Endometrium (tissue), 2 donors: Measurements from ENCODE around the gene CDKN2D.
"Not testable (repeated sequence)": the region's sequence is repeated elsewhere in the genome, so short reads cannot be mapped to it uniquely, and the experiment has no call there.

Source experiments
- FAIRE-seq: peaks from 2 replicates; lab custom pipeline; 2012; peaks lifted over from hg19 to GRCh38; lab: Jason Lieb, UNC
- donor health status: control.
- donor health status: control.

Gene CDKN2D

DNA sequence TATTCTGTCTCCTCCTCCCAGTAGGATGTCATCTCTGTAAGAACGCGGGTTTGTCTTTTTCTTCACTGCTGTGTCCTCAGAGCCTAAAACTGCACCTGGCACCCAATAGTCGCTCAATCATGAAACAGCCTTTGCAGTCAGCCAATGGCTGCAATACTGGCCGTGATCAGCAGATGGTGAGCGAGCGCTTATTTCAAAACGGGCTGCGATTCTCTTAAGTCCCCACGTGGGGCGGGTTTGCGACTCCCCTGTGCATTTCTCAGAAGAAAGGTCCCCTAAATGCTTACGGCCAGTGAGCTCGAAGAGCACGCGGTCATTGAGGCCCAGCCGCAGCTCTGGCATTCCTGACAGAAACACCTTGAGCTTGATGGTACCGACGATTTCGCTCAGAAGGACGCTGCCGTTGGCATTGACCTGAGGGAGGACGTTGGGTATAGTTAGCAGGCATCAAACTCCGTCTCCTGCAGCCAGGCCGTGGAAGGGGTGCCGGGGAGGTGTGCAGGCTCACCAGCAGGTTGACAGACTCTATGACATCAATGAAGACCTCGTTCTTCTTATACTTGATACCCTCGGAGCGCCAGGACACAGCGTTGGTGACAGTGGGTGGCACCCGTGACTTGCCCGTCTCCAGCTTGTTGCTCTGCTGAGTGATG lies 12.3 kb upstream of the CDKN2D start:
- FAIRE-seq = no peak

DNA sequence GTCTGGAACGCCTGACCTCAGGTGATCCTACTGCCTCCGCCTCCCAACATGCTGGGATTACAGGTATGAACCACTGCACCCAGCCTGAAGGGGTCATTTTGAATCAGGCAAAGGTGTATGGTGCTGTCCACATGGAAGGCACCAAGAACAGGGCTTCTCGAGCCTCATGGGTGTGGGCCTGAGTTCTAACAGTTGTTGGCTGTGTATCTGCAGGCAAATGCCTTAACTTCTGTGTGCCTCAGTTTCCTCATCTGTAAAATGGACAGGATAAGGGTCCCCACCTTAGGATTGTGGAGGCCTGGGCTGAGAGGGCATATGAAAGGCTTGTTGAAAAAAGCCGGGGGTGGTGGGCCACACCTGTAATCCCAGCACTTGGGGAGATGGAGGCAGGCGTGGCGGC lies 9.2 kb upstream of the CDKN2D start:
- FAIRE-seq = no peak

DNA sequence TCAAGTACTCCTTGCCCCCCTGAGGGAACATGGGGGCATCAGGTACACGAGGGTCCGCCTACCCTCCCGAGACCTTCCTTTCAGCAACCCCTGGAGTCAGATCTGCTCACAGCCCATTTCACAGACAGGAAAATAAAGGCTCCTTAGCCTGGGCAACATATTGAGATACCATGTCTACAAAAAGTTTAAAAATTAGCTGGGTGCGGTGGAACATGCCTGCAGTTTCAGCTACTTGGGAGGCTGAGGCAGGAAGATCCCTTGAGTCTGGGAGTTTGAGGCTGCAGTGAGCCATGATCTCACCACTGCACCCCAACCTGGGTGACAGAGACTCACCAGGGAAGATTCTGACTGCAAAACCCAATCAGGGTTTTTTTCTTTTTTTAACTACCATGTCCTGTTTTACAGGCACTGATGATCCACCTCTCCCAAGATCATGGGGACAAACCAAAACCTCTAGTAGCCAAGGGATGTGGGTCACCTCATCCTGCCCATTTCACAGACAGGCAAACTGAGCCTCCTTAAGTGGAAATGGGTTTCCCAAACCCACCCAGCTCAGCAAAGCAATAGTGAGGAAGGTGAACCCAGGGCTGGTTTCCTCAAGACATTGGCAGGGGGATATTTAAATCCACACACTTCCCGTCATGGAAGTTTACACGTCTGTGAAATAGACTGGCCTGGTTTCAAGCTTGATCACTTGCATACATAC lies 6.4 kb upstream of the CDKN2D start:
- FAIRE-seq = no peak

DNA sequence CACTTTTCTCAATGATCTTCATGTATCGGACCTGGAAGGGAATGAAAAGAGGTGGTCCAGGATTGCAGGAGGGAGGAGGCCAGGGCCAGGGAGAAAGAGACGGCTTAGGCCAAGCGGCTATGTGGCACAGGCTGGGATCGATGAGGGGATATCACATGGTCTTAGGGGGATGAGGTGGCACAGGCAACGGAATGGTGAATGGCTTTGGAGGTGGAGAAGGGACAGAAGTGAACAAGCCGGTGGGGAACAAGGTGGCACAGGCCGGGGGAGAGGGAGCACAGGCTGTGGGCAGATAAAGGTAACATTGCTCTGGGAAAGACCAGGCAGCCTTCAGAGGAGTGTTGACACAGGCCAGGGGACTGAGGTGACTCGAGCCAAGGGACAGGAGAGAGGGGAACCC lies 5.7 kb upstream of the CDKN2D start:
- no peak for FAIRE-seq

DNA sequence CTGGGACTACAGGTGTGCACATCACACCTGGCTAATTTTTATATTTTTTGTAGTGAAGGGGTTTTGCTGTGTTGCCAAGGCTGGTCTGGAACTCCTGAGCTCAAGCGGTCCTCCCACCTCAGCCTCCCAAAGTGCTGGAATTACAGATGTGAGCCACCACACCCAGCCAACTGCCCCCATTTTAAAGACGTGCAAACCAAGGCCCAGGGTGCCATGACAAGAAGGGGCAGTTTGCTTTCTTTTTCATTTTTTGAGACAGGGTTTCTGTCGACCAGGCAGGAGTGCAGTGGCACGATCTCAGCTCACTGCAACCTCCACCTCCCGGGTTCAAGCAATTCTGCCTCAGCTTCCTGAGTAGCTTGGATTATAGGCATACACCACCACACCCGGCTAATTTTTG lies 5.0 kb upstream of the CDKN2D start:
- not testable (repeated sequence) for FAIRE-seq

DNA sequence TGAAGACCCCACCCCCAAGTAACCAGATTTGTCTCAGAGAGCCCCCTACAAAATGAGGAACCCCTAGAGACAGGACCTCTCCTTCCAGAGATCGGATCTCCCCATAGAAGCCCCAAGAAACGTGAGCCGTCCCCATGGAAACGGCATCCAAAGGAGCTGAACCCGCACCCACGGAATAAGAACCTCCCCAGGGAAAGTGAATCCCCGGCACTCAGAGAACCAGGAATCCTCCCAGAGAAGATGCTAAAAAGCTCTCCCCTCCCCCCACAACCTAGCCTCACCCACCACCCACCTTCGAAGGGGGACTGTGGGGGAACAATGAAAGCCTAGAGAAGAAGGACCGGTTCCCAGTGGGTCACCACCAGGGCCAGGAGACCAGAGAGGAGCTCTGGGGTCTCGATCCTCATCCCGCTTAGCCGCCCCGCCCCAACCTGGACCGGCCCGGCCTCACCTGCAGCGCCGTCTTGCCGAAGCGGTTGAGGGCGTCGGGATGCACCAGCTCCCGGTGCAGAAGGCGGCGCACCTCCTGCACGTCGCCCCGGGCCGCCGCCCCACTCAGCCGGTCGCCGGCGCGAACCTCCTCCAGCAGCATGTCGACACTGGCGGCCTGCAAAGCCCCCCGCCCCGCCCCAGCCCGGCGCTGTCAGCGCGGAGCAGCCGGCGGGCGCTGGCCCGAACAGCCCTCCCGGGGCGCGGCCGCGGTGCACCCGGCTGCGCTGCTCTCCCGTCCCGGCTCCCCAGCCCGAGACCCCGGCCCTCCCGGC lies 535 bp downstream of the CDKN2D start:
- no peak for FAIRE-seq

DNA sequence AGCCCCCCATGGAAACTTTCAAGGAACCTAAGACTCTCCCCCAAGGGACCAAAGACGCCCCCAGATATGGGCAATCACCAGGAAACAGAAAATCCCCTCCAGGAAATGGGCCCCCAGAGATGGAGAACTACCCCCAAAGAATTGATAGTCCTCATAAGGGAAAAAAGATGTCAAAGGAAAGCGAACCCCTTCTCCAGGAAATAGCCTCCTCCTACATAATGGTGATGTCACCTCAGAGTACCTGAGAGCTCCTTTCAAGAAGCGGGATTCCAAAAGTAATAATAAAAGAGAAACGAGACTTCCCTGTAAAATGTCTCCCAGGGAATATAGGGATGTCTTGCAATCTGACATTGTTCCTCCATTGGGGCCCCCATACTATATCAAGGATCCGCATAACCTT lies 1.1 kb downstream of the CDKN2D start:
- no peak for FAIRE-seq

DNA sequence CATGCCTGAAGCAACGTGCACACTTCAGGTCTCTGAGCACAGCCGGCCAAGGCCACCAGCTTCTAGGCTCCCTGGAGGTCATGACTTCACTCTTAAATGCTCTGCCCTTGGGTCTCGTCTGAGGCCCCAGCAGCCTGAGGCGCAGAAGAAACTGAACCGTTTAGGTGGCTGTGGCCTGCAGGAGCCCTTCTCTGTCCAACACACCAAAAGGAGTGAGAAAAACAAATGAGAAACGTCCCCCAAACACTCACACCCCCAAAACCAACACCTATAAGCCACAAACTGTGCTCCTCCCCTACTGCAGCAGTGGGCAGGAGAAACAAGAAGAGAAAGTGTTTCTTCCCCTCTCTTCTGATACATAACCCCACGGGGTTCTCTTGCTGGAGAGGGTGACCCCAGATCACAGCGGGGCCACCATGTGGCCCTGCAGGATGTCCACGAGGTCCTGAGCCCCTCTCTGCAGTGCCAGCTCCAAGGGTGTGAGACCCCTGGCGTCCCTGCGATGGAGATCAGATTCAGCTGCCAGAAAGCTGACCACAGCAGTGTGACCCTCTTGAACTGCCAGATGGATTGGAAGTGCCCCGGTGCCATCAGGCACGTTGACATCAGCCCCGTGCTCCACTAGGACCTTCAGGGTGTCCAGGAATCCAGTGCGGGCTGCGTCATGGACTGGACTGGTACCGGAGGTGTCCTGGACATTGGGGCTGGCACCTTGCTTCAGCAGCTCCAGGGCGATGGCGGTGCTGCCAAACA lies 1.9 kb downstream of the CDKN2D start:
- FAIRE-seq = no peak

DNA sequence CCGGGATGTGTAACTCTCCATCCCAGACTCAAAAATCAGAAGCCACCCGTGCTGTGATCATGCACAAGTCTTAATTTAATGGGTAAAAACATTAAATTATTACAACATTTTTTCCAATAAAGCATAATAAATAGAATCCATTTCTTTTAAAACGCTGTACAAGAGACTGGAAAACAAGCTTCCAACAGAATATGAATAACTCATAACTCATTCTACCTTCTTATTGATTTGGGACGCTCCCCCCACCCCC lies 2.4 kb downstream of the CDKN2D start:
- no peak for FAIRE-seq

DNA sequence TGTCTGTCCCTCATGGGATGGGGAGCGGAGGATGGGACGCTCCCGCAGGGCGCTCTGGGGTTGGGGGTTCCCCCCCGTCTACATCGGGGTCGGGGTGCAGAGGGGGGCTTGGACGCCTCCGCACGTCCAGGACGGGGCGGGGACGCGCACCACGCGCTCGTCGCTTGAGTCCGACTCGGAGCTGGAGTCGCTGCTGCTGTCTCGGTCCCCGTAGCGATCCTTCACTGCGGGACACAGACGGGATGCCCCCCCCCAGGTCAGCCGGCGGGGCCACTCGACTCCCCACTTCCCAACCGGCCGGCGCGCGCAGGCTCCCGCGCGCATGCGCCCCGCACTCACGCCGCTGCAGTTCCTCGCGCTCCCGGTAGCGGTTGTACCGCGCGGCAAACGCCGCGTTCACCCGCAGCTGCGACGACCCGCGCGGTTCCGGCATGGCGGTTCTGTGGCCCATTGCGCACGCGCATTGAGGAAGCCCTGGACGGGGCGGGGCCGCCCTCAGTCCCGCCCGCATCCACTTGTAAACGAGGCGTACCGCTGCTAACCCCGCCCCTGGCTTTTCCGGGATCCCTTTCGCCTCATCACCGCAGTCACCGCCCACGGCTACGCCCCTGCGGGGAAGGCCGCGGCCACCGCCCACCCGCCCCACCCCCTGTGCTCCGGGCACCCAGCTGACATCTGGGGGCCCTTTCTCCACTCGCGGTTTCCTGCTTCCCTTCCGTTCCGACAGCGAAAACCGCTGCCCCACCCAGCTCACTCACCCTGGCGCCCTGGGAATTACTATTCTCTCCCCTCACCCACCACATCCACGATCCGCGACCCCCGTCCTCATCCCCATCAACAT lies 3.0 kb downstream of the CDKN2D start, which contains the start of gene KRI1:
Gene KRI1 (minus strand): TSS at position 444 of the 841 bp plus-strand sequence. CDS start 11 bp downstream, at position 433.
- no peak for FAIRE-seq

DNA sequence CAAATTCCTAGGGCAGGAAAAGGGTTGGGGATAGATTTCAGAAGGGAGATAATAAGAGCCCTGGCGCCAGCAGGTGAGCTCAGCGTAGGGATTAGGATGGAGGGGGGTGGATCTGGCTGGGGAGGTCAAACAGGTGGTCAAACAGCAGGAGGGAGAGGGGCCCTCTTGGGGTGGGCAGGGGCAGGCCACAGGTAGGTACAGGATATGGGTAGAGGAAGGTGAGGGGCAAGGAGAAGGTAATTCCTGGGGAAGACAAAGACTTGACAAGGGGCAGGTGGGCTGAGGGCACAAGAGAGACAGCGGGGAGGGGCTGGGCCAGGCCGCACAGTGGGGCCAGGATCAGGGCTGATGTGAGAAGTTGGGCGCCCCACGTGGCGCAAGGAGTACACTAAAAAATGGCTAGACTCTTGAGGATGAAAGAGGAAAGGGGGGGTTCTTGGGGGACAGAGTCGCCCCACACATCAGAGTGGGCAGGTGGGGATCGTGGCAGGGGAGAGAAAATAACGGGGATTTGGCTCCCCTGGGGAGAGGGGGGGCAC lies 3.7 kb downstream of the CDKN2D start:
- no peak for FAIRE-seq

DNA sequence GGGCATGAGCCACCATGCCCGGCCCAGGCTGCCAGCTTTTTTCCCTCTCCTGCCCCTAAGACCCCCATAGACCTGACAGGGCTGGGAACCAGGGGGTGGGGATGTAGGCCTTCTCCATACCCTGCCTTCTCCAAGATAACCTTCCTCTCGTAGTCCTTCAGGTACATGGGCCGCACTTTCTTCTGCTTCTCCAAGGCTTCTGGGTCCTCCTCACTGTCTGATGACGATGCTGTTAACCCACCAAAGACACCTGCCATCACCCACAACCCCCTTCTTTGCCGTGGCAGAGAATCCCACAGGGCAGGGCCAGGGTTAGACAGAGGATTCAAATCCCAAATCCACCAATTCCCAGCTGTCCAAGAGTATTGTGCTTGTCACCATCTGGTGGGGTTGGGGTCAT lies 6.2 kb downstream of the CDKN2D start:
- no peak for FAIRE-seq

DNA sequence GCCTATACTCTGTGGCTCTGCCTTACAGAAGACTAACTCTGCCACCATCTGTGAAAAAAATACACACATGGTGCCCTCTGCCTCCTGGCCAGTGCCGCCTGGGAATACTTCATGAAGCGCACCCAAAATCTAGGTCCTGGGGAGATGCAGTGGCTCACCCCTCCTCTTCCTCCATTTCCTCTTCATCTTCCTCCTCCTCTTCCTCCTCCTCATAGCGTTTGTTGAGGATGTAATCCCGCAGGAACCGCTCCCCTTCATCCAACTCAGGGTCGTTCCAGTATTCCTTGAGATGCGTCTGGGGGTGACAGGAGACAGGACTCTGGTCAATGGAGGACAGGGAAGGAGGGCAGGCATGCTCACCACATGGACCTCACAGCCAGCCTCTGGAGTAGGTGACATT lies 8.6 kb downstream of the CDKN2D start:
- FAIRE-seq = no peak

DNA sequence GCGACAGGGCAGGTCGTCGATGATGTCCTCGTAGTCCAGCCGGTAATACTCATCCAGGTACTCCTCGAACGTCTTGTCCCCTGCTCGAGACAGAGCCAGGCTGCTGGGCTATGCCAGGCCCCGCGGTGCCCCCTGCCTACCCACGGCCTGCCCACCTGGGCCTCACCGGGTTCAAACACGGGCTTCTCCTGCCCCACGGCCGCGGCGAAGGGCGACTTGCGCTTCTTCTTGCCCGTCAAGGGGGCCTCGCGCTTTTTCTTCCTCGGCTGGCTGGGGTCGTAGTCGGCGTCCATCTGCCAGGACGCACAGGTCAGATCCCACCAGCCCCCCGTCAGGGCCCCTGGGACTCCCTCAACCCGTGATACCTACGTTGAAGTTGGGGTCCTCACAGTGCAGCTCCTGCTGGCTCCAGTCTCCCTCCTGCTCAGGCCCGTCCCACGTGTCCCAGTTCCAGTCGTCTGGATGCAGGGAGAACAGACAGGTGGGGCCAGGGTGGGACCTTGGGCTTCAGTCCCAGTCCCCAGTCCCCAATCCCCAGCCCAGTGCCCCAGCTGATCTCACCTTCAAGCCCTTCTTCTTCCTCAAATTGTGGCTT lies 11.1 kb downstream of the CDKN2D start:
- no peak for FAIRE-seq

DNA sequence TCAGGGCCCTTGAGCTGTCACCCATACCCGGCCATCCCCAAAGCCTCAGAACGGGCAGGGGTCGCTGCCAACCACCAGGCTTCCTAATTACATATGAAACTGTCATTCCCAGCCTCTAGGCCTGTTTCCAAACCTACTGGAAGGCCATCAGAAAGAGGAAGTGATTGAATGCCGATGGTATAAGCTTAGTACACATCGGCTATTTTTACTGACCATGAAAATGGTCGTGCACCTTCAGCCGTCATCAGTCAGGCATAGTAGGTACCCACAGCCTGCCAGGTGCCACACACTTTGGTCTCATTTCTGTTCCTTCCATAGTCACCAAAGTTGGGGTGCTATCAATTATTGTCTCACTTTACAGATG lies 13.2 kb downstream of the CDKN2D start:
- no peak for FAIRE-seq

DNA sequence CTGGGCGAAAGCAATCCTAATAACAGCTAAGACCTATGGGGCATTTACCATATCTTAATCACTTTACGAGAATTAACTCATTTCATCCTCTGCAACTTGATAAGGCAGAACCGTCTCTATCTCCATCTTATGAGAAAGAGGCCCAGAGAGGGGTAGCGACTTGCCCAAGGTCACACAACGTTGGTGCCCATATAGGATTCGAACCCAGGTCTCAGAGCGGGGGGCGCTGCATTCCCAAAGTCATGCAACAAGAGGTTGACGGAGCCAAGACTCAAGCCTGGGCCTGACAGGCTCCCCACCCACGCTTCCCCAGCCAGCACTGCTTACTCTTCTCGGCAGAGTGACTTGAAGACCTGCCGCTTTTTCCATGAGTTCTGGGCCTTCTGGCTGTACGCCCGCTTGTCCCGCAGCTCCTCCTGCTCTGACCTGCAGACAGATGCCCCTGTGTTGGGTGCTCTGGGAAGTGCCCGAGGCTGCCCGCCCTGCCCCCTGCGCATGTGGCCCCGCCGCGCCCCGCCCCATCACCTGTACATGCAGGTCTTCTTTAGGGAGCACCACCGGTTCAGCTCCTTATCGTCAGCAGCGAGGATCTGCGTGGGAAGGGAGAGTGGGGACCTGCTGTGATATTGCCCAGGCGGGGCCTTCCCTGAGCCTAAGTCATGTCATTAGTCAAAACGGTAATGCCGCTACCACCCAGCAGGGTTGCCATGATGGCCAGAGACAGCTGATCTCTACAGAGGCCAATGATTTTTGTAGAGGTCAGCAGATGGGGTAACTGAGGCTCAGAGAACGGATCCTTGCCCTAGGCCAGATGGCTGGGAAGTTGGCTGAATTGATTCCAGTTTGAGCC lies 13.8 kb downstream of the CDKN2D start:
- FAIRE-seq = no peak

DNA sequence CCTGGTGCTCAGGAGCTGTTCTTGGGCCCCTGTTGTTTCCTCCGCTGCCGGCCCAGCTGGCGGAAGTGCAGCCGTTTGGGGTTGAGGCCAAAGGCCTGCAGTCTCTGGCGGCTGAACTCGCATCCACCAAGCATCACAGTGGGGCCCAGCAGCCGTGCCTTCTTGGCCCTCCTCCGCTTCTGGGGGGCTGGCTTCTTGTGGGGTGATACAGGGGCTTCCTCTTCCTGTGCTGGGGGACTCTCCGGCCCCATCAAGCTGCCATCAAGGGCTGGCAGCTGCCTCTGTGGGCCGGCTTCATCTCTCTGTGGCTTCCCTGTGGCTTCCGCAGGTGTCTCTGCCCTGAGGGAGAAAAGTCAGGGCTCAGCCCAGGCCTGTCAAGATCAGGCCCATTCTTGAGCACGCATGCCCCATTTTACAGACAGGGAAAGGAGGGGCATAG lies 14.8 kb downstream of the CDKN2D start:
- FAIRE-seq = no peak

DNA sequence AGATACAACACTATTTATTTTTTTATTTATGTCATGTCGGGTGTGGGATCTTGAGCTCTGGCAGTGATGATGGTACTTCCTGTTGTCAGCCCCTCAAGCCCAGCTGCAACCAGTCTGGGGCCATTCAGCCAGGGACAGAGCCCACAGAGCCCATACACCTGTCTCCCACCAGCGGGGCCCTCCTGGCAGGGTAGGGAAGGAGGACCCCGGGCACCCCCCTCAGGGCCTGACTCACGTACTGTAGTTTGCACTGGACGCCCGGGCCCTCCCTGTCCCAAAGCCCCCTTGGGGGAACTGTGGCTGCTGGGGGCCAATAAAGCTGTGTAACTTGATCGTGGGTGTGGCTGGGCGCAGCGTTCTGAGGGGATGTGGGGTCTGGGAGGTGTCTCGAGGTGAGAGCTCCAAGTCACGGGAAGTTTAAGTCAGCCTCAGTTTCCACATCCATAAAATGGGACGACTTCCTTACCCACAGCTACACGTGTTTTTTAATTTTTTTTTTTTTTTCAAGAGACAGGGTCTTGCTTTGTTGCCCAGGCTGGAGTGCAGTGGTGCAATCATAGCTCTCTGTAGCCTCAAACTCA lies 15.6 kb downstream of the CDKN2D start:
- no peak for FAIRE-seq

DNA sequence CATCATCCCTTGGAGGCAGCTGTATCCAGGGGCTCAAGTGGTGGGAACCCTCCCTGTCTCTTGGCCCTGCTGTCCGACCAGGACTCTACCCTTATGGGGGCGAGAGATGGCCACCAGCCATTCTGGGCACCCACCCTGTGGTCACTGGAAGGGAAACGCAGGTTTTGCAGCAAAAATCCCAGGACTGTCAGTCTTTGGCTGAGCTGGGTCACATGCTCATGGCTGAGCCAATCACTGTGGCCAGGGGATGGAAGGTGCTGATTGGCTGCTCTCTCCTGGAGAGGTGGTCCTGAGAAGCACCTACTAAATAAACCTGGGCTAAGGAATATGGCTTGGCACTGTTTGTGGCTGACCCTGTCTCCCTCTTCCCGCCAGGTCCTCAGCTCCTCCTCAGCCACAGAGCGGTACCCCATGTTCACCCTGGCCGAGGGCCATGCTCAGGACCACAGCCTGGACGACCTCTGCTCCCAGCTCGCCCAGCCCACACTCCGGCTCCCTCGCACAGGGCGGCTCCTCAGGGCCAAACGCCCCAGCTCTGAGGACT lies 16.2 kb downstream of the CDKN2D start:
- no peak for FAIRE-seq
